HG03039 (cell line): ENCODE results near the gene TUBGCP6.
A peak's percentile ranks its signal among the peaks of the same experiment; 100 is the strongest.

Source experiments
- ATAC-seq: cut with Tn5 transposase; IDR thresholded peaks from one replicate; pipeline ENCODE4 v1.9.1; 2021; ENCODE audit warnings: mild to moderate bottlenecking, moderate library complexity; ENCODE audit not compliant: unreplicated experiment

Gene TUBGCP6

DNA sequence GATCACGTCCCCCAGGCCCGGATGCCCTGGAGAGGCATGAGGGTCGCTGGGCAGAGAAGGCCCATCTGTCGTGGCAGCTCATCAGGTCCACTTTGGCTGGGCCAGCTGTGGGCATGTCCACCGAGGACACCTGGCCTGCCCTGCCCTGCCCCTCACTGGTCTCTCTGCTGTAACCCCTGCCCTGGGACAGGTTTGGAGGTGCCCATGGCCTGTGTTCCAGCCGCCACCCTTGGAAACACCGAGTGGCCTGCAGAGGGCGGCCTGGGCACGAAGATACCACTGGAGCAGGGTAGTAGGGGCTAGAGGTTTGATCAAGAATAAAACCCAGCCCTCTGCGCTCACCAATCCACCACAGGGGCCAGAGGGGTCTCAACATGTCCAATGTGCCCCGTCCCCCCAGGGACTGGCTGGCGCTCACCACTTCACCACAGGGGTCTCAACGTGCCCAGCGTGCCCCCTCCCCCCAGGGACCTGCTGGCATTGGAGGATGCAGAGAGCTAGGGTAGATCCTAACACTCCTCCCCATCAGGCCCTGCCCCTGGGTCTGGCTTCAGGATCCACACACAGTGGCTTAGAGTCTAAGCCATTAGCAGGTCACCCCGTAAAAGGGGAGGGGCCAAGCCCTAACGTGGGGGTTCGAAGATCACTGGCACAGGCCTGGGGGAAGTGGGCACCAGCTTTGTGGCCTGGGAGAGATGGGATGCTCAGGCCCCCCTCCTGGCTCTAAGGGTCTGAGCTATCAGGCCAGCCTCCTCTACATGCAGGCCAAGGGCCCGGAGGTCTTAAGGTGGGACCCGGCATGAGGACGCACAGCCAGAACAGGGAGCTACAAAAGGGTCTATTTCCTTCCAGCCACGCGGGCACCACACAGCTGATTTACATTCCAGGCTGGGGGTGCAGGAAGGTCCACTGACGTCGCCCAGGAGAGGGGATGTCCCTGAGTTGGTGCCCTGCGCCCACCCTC lies 7.5 kb upstream of the TUBGCP6 start:
- no peak for ATAC-seq

DNA sequence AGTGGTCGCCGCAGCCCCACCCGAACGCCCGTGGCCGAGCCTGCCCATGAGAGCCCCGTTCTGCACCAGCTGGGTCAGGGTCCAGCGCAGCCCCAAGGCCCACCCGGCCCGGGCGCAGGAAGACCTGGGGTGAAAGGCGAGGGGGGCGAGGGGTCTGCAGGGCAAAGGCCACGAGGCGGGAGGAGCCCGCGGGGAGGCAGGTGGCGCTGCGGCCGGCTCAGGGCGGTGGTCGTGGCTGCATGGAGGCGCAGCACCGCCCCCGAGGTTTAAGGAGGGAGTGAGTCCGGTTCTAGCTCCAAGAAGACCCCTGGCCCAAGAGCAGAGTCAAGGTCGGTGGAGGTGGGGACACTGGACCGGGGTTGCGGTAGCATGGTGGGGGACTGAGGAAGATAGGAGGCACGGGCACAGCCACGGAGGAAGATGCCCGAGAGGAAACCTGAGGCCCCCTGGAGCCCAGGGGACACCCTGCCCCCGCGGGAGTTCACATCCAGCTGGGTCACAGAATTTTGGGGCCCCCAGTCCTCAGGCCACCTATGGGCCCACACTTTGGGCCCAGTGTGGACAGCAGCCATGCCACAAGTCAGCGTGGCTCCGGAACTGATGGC lies 6.8 kb upstream of the TUBGCP6 start:
- ATAC-seq, result no peak

DNA sequence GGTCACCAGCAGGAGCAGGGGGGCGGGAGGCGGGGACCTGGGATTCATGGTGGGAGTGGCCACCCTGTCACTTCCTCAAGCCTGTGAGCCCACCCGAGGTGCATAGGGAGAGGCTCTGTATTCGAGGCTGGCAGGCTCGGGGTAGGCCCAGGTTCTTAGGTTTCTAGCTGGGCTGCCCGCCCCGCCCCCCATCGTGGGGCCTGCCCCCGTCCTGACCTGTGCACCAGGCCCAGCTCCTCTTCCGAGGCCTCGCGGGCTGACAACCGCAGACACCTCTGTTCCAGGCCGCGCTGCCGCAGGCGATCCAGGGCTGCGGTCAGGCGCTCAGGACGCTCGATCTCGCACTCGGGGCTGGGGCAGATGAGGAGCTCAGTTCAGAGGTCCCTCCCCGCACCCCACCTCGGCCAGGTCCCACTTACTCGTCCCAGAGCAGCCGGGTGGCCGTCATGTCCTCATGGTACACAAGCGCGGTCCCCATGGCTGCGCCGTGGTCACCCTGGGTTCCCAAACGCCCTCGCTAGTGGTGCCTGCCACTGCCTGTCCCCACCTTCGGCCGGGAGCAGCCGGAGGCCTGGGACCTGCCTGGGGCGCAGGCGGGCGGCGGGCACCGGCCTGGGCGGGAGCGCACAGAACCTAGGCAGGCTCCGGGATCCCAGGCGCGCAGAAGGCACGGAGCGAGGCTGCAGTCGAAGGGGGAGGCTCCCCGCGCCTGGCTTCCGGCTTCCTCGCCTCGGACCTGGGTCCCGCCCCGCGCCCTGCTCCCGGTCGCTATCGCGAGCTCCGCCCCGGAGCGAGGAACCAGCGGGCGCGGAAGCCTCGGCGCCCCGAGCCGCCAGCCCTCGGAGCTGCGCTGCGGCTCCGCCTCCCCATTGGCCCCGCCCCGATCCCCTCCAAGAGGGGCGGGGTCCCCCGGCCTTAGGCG lies 6.0 kb upstream of the TUBGCP6 start, which contains the start of gene HDAC10:
Gene HDAC10 (minus strand): TSS at position 711 of the 922 bp plus-strand sequence. CDS start 233 bp downstream, at position 478.
- ATAC-seq, result peak; percentile 47

GRCh38 chr22:50250249-50250554 lies 5.4 kb upstream of the TUBGCP6 start:
- ATAC-seq, result no peak

DNA sequence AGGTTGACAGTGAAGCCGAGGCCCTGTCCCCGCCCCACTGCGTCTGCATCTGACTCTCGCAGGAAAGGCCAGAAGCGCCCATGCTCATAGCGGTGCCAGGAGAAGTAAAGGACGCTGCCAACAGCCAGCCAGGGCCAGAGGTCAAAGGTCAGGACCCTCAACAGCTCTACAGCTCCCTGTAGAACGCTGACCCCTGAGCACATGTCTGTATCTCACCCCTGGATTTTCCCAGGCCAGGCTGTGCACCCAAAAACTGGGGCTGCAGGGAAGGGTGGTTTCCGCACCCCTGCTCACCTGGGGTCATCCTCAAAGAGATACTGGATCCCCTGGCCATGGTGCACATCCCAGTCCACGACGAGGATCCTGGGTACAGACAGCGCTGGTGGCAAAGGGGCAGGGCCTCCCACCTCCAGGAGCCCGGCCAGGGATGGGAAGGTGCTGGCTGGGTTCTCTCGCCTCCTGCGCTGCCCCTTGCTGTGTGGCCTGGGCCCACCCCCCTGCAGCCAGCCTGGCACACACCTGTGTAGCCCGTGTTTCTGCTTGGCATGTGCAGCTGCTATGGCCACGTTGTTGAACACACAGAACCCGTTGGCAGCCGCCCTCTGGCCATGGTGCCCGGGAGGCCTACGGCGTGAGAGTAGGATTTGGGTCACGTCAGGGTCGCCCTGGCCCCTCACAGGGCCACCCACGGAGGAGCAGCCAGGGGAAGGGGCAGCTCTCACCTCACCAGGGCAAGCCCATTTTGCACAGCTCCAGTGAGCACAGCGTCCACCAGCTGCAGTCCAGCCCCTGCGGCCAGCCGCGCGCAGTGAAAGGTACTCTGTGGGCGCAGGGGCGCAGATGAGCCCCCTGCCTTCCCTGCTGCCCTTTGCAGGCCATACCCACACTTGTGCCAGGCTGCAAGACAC lies 4.8 kb upstream of the TUBGCP6 start:
- ATAC-seq, result no peak

GRCh38 chr22:50248196-50249081 lies 3.6 kb upstream of the TUBGCP6 start:
- no peak for ATAC-seq

DNA sequence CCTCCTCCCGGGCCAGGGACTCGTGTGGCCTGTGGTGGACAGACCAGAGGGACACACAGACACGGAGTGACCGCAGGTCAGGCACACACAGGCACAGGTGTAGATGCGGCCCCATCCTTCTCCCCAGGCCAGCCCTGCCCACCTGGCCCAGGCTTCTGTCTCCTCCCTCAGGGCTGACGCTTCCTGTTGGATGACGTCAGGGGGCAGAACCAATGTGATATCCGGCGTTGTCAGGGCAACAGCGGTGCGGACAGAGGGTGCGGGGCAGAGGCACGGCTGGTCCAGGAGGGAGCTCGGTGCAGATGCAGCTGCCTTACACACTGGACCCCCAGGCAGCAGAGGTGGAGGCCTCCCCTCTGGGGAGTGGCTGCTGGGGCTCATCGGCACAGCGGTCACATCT lies 2.9 kb upstream of the TUBGCP6 start:
- no peak for ATAC-seq

DNA sequence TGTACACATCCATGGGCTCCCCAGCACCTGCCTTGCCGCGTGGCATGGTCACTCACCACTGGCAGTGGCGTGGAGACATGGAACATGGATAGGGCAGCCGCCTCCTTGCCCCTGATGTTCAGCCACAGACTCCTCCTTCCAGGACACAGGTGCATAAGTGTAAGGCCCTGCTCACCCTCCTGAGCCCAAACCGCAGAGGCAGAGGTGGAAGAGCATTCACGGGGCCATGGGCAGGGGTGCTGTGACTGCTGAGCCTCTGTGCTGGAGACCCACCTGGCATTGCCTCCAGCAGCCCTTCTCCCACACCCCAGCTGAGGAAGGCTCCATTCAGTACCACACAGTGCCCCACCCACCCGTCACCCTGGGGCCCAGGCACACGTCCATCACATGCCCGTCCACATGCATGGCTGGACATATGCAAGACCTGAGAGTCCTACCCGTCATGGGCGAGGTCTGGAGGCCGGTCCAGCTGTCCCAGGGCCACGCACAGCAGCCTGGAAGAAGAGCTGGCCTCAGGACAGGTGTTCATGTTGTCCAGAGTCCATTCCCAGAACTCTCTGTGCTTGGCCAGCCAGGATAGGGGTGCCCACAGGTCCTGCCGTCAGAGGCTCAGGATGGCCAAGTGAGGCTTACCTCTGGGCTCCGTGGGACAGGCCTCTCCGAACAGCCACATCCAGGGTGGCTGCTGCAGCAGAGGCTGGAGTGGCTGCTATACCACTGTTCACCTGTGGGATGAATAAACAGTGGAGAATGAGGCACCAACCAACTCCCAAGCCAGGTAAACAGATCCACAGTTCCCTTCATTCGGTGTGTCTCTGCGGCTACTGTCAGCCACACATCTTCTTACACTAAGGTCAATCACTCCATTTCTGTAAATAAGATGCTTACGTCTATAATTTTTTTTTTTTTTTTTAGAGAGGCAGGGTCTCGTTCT lies 1.7 kb upstream of the TUBGCP6 start:
- ATAC-seq, result no peak

DNA sequence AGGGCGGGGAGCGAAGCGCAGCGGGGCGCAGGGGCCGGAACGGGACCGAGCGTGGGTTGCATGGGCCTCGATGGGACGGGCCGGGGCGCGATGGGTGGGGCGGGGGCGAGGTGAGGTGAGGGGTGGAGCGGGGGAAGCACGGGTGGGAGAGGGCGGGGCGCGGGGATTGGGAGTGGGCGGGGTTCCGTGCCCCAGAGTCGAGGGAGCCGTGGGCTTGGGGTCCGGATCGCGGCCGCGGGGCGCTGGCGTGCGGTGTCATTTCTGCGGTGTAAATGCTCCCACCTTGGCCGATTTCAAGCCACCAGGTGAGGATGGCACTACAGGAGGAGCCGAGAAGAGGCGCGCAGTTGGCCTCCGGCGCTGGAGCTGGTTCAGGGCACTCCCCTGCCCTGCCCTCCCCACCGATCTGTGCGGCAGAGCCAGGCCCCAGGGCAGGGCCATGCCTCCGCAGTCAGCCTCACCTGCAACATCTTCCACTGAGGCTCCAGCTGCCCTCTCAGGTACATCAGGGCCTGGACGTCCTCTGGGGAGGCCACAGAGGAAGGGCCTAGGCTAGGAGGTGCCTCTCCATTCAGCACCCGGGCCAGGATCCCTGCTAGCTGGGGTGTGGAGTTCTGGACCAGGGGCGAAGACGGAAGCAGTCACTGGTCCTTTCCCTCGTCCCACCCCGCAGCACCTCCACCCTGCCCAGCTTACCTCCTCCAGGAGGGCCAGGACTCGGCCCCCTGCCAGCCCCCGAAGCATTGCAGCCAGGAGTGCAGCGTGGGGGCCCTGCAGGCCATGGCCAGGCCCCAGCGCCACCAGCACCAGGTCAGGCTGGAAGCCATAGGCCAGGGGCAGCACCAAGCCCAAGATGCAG lies 620 bp upstream of the TUBGCP6 start:
- no peak for ATAC-seq

DNA sequence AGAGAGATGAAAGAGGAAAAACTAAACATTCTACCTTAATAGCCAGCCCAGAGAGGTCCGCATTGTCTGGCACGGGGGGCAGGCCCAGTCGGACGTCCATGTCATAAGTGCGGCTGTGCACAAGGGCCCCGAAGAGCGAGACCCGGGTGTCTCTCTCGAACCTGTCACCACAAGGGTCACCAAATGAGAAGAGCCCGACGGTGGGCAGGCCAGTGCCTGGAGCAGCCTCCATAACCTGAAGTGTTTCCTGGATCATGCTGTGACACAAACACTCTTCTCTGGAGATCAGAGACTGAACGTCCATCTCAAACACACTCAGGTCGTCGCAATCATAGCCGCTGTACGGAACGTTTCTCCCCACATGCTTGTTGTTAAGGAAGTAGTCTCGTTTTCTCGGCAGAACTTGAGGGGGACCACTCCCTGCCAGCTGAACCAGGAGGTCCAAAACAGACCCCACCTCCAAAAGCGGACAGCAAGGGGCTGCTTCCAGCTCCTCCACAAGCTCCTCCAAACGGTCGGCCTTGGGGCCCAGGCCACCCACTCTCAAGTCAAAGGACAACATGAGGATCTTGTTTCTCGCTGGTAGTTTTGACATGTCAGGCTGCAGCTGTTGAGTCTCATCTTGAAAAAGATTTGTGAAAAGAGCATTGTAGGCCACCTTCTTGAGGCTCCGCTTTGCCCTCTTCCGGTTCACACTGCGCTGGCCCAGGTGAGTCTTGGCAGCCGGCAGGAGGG lies 971 bp downstream of the TUBGCP6 start:
- ATAC-seq, result peak; percentile 0

DNA sequence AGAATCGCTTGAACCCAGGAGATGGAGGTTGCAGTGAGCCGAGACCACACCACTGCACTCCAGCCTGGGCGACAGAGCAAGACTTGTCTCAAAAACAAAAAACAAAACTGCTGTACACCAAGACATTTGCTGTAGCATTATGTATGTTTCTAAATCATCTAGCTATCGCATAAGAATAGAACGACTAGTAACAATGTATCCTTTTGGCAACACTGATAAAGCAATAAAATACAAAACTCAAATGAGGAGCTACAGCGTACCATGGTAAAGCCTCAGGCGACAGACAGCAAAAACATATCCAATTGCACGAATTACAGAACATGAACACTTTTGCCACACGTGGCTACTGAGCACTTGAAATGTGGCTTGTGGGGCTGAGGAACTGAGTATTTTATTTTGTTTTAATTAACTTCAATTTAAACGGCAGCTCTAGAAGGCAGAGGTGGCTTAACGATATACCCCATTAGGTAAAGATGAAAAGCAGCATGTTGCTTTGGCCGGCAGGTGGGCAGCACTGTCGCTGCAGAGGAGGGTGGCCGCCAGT lies 2.3 kb downstream of the TUBGCP6 start:
- ATAC-seq, result no peak

DNA sequence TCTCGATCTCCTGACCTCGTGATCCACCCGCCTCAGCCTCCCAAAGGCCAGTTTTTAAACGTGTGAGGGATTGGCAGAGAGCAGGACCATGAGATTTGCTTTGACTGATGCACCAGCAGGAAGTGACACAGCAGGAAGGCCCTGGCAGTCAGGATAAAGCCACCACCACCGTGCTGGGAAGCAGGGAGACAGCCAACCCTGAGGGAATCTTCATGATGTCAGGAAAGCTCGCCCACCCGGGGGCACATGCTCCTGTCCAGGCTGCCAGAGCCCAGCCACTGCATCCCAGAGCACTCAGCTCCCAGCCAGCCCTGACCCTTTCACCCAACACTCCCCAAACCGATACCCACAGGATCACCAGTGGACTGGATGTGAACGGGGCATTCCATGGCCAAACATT lies 6.1 kb downstream of the TUBGCP6 start:
- no peak for ATAC-seq

GRCh38 chr22:50236731-50237409 lies 8.0 kb downstream of the TUBGCP6 start:
- ATAC-seq, result no peak

DNA sequence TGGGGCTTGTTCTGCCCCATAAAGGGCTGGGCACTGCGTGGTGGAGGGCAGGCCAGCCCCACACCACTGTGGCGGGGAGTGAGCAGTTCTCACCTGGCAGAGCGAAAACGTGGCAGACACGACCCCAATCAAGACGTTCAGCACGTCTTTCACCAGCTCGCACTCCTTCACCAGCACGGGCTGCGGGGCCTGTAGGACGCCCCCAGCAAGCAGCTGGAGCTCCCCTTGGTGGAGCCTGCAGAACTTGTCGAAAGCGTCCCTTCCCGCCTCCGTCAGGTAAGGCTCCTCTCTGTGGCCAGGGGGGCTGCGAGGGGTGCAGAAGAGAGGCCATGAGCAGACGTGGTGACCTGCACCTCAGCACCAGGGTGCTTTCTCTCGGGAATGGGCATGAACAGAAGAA lies 11.6 kb downstream of the TUBGCP6 start:
- no peak for ATAC-seq

DNA sequence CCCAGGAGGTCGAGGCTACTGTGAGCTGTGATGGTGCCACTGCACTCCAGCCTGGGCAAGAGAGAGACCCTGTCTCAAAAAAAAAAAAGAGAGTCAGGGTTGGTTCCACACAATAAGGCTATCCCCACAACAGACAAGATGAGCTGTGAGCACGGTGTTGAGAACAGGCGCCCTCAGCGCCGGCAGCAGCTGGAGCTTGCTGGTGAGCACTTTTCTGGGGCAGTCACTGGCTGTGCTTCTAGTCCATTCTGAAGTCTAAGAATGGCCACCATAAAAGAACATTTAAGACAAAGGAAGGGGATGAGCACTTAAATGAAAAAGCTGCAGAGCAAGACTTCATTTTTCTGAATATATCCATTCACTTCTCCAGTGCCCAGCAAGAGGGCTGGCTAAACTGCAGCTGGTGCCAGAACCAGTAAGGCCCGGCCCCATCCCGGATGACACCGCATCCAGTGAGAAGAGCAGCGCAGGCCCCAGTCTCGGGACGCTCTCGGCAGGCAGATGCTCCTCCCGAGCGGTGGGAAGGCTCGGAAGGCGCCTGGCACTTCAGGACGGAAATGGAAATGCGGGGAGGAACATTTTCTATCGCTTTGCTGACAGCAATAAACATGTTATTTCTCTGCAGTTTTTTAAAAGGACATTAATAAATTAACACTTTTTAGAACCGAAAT lies 12.2 kb downstream of the TUBGCP6 start:
- ATAC-seq, result no peak
